ENCODE measurements around the gene ZBTB20.

The ZBTB20 gene

GRCh38 chr3:114941626-114942309 is 205.3 kb downstream of the ZBTB20 start:
- no peak for DNase-seq (ENCODE audit: low read depth)
- H3K4me3 ChIP-seq (ENCODE audit: low read depth, low read length) = no peak overlapping the region

GRCh38 chr3:114939920-114940319 is 207.2 kb downstream of the ZBTB20 start:
- no peak for DNase-seq (ENCODE audit: low read depth)
- no peak overlapping the region for H3K4me3 ChIP-seq (ENCODE audit: low read depth, low read length)
- TF ChIP-seq CTCF (IDR thresholded peaks at IDR 0.05; ENCODE audit: low read depth, low read length, missing control alignments) = no peak

More at GRCh38 chr3:114941626-114942309, 205.3 kb downstream of the ZBTB20 start:
- no peak for TF ChIP-seq CTCF (IDR thresholded peaks at IDR 0.05; ENCODE audit: low read depth, low read length, missing control alignments)

- no peak for TF ChIP-seq CTCF (IDR thresholded peaks at IDR 0.05; ENCODE audit: low read depth, low read length, missing control alignments)
- no peak overlapping the region for H3K4me3 ChIP-seq (ENCODE audit: low read depth, low read length)
- no peak for DNase-seq (ENCODE audit: low read depth)
These were observed 213.7 kb downstream of the ZBTB20 start for GRCh38 chr3:114933407-114933806.

- H3K4me3 ChIP-seq (ENCODE audit: low read depth, low read length) = no peak overlapping the region
- no peak for DNase-seq (ENCODE audit: low read depth)
- no peak for TF ChIP-seq CTCF (IDR thresholded peaks at IDR 0.05; ENCODE audit: low read depth, low read length, missing control alignments)
These were observed 216.9 kb downstream of the ZBTB20 start for GRCh38 chr3:114929971-114930732.

GRCh38 chr3:114928989-114929640 is 218.0 kb downstream of the ZBTB20 start:
- no peak overlapping the region for H3K4me3 ChIP-seq (ENCODE audit: low read depth, low read length)
- no peak for TF ChIP-seq CTCF (IDR thresholded peaks at IDR 0.05; ENCODE audit: low read depth, low read length, missing control alignments)
- no peak for DNase-seq (ENCODE audit: low read depth)

- no peak overlapping the region for H3K4me3 ChIP-seq (ENCODE audit: low read depth, low read length)
- no peak for DNase-seq (ENCODE audit: low read depth)
- no peak for TF ChIP-seq CTCF (IDR thresholded peaks at IDR 0.05; ENCODE audit: low read depth, low read length, missing control alignments)
These were observed 242.5 kb downstream of the ZBTB20 start for GRCh38 chr3:114904633-114905032.

All from GM12864 (cell line).